ENCODE data around the gene CRLF3. TPM values are rescaled to one million over a fixed set of nuclear protein-coding genes. Genes with fewer than 3 reads are reported as not detected.
"Not testable (repeated sequence)": the region's sequence is repeated elsewhere in the genome, so short reads cannot be mapped to it uniquely, and the experiment has no call there.

Gene CRLF3
- total and polyA plus RNA-seq, 7 donors = 3.2 to 6.4 (median 4.2) TPM

DNA sequence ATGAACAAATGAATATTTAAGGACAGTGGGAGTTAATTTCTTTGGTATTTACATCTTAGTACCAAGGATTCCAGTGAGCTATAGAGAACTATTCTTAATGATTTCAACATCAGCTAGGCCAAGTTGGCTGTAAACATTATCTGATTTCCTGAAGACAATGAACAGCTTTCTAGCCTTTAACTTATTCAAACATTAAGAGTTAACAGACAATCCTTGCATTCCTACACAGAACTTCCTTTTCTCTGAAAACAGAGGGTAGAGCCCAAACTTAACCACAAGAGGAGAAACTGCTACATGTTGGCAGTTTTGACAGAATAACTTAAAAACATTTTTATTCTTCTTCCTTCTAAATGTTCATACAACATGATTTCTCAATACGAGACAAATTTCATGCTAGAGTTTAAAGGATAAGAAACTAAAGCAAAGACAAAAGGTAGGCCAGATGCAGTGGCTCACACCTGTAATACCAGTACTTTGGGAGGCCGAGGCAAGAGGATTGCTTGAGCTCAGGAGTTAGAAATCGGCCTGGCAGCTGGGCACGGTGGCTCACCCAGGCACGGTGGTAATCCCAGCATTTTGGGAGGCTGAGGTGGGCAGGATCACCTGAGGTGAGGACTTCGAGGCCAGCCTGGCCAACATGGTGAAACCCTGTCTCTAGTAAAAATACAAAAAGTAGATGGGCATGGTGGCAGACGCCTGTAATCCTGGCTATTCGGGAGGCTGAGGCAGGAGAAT lies 4.4 kb downstream of the CRLF3 start:
- H3K9me3 ChIP-seq = no peaks in the 10 kb centered on the region
- no peak for ATAC-seq
- H3K27ac ChIP-seq = no peak overlapping the region
- peaks cover 15% of the 10 kb centered on the region for H3K4me1 ChIP-seq
- TF ChIP-seq, protein P1, sequence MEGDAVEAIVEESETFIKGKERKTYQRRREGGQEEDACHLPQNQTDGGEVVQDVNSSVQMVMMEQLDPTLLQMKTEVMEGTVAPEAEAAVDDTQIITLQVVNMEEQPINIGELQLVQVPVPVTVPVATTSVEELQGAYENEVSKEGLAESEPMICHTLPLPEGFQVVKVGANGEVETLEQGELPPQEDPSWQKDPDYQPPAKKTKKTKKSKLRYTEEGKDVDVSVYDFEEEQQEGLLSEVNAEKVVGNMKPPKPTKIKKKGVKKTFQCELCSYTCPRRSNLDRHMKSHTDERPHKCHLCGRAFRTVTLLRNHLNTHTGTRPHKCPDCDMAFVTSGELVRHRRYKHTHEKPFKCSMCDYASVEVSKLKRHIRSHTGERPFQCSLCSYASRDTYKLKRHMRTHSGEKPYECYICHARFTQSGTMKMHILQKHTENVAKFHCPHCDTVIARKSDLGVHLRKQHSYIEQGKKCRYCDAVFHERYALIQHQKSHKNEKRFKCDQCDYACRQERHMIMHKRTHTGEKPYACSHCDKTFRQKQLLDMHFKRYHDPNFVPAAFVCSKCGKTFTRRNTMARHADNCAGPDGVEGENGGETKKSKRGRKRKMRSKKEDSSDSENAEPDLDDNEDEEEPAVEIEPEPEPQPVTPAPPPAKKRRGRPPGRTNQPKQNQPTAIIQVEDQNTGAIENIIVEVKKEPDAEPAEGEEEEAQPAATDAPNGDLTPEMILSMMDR (IDR thresholded peaks at IDR 0.05) = no peak
- H3K4me3 ChIP-seq = peak overlapping the region; percentile 3
- 88 to 94% (median 92%) methylated on average over 8 of the region's 8 CpGs for WGBS, 3 donors
- no peaks in the 10 kb centered on the region for H3K27me3 ChIP-seq (ENCODE audit: insufficient read depth in 3 of 3, low read length in 2 of 3)
- intact Hi-C loops (cut with DNase I) = loop anchor here in 1 of 2 donors (5.0 kb wide), 1 partner anchor 87 kb away; the partner anchor contains the start of gene TEFM
- H3K36me3 ChIP-seq (ENCODE audit: insufficient read depth in 1 of 2, low read depth in 1 of 2) = no peaks in the 10 kb centered on the region
- DNase-seq = no peak

GRCh38 chr17:30816165-30816564 lies 8.3 kb downstream of the CRLF3 start:
- H3K4me3 ChIP-seq = no peak overlapping the region
- no peak for DNase-seq
- ATAC-seq = no peak
- 96 to 98% (median 97%) methylated on average over 7 of the region's 7 CpGs for WGBS, 3 donors
- intact Hi-C loops (cut with DNase I) = no loop called here
- H3K4me1 ChIP-seq = peaks cover 4% of the 10 kb centered on the region
- H3K9me3 ChIP-seq = no peaks in the 10 kb centered on the region
- TF ChIP-seq, protein P1 (IDR thresholded peaks at IDR 0.05) = no peak
- H3K27ac ChIP-seq = no peak overlapping the region
- no peaks in the 10 kb centered on the region for H3K36me3 ChIP-seq (ENCODE audit: insufficient read depth in 1 of 2, low read depth in 1 of 2)
- no peaks in the 10 kb centered on the region for H3K27me3 ChIP-seq (ENCODE audit: insufficient read depth in 3 of 3, low read length in 2 of 3)

GRCh38 chr17:30814860-30815259 lies 9.6 kb downstream of the CRLF3 start:
- H3K4me3 ChIP-seq; ATAC-seq; H3K27me3 ChIP-seq (ENCODE audit: insufficient read depth in 3 of 3, low read length in 2 of 3); H3K36me3 ChIP-seq (ENCODE audit: insufficient read depth in 1 of 2, low read depth in 1 of 2); H3K9me3 ChIP-seq; H3K27ac ChIP-seq; intact Hi-C loops (cut with DNase I); H3K4me1 ChIP-seq: not testable (repeated sequence)
- WGBS, 3 donors = 85 to 91% (median 89%) methylated on average over 9 of the region's 9 CpGs
- DNase-seq = peak in 1 of 2 donors; percentile 26

DNA sequence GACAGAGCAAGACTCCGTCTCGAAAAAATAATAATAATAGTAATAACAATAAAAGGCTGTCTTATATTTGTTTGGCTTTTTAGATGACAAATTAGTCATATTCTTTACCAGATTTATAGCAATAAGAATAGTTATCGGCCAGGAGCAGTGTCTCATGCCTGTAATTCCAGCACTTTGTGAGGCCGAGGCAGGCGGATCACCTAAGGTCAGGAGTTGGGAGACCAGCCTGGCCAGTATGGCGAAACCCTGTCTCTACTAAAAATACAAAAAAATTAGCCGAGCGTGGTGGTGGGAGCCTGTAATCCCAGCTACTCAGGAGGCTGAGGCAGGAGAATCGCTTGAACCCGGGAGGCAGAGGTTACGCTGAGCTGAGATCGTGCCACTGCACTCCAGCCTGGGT lies 10.3 kb downstream of the CRLF3 start:
- 91 to 93% (median 92%) methylated on average over 12 of the region's 12 CpGs for WGBS, 3 donors
- H3K9me3 ChIP-seq; H3K4me3 ChIP-seq; DNase-seq; H3K36me3 ChIP-seq (ENCODE audit: insufficient read depth in 1 of 2, low read depth in 1 of 2); ATAC-seq; H3K27me3 ChIP-seq (ENCODE audit: insufficient read depth in 3 of 3, low read length in 2 of 3); H3K27ac ChIP-seq; intact Hi-C loops (cut with DNase I); H3K4me1 ChIP-seq: not testable (repeated sequence)

- H3K9me3 ChIP-seq = no peaks in the 10 kb centered on the region
- no peak overlapping the region for H3K4me3 ChIP-seq
- intact Hi-C loops (cut with DNase I) = no loop called here
- no peaks in the 10 kb centered on the region for H3K36me3 ChIP-seq (ENCODE audit: insufficient read depth in 1 of 2, low read depth in 1 of 2)
- DNase-seq (no peak), ATAC-seq (peak in 1 of 4 donors; percentile 51)
- WGBS, 3 donors = 66 to 72% (median 70%) methylated on average over 5 of the region's 5 CpGs
- H3K27ac ChIP-seq = no peak overlapping the region
- H3K4me1 ChIP-seq = peaks cover 4% of the 10 kb centered on the region
- H3K27me3 ChIP-seq (ENCODE audit: insufficient read depth in 3 of 3, low read length in 2 of 3) = no peaks in the 10 kb centered on the region
- TF ChIP-seq, protein P1 (IDR thresholded peaks at IDR 0.05) = no peak
Observed at GRCh38 chr17:30812218-30813177, 12.0 kb downstream of the CRLF3 start.
